ENCODE measurements around the gene RARB. TPM values are rescaled to one million over a fixed set of nuclear protein-coding genes. Genes with fewer than 3 reads are reported as not detected.

Gene RARB
- total RNA-seq, 1 donor from 2014 or later = 17.6 TPM

Other genes starting within 250 kb of the RARB start
- gene TOP2B, start 236.6 kb downstream of the RARB start, total RNA-seq = 75.1 and 78.1 TPM in 2 replicates

Data from glomerular endothelial cell (primary cell).